Activated T-cell treated with anti-CD3 and anti-CD28 coated beads for 24 hours (primary cell): ENCODE measurements around the gene TAS2R43.
"Not testable (repeated sequence)": the region's sequence is repeated elsewhere in the genome, so short reads cannot be mapped to it uniquely, and the experiment has no call there.

Source experiments
- DNase-seq: peaks from one replicate; pipeline ENCODE4 v3.0.0-alpha.2; 2020; ENCODE audit warnings: low read depth

Gene TAS2R43

GRCh38 chr12:11059784-11060183 lies 32.3 kb downstream of the TAS2R43 start:
- DNase-seq: no peak

GRCh38 chr12:11059041-11059440 lies 33.1 kb downstream of the TAS2R43 start:
- no peak for DNase-seq

- no peak for DNase-seq
These were observed 36.8 kb downstream of the TAS2R43 start for GRCh38 chr12:11055306-11055705.

GRCh38 chr12:11049806-11050531 lies 42.1 kb downstream of the TAS2R43 start:
- not testable (repeated sequence) for DNase-seq

- not testable (repeated sequence) for DNase-seq
These were observed 50.7 kb downstream of the TAS2R43 start for GRCh38 chr12:11041366-11041765.
